HepG2 (cell line): ENCODE data around the gene GSDME. TPM values are rescaled to one million over a fixed set of nuclear protein-coding genes. Genes with fewer than 3 reads are reported as not detected.

ENCODE experiments used
- ATAC-seq: fragments of 200-7000 bp; cut with Tn5 transposase; 3 replicates; pipeline ENCODE4 v1.9.1; 2020; ENCODE audit warnings: mild to moderate bottlenecking, moderate library complexity
- BruUV-seq: library from RNA; stranded (reverse); fragments of 400-500 nt; replicated peaks from 2 replicates; lab custom pipeline; 2021; lab: Mats Ljungman, UMichigan
- CTCF ChIA-PET: fragments of 300-600 bp; formaldehyde crosslinking; extraction: SDS; loops from one replicate; lab custom pipeline; 2021; ENCODE audit warnings: low total read pairs, inconsistent platforms, low intra/inter-chr PET ratio; lab: Yijun Ruan, JAX
- POLR2A ChIA-PET: fragments of 350-600 bp; sonication (Branson Sonifier 250); formaldehyde crosslinking; loops from one replicate; lab custom pipeline; 2020; ENCODE audit warnings: antibody characterized with exemption, inconsistent platforms; lab: Yijun Ruan, JAX
- DNase-seq: peaks from one replicate; pipeline ENCODE4 v3.0.0-alpha.2; 2015; ENCODE audit warnings: low spot score
- FAIRE-seq: peaks from 3 replicates; lab custom pipeline; 2011; peaks lifted over from hg19 to GRCh38; lab: Jason Lieb, UNC
- H2AFZ ChIP-seq: one replicate; pipeline ENCODE4 v1.6.1; 2011; ENCODE audit warnings: low read length, inconsistent platforms
- H3K27ac ChIP-seq: fragments of 300-600 bp; 3 replicates; pipeline ENCODE4 v1.8.0; 2011; ENCODE audit warnings: mixed run types, mild to moderate bottlenecking, mixed read lengths, low read length, inconsistent platforms; ENCODE audit not compliant: insufficient read depth; ENCODE audit errors: extremely low read length
- H3K27me3 ChIP-seq, 2 experiments: fragments of 200-600 bp in 1 of 2; 2 replicates in 1 of 2; 3 replicates in 1 of 2; pipeline versions ENCODE4 v1.6.0 to v1.8.0; 2011; ENCODE audit warnings: low read length in 2 of 2, mild to moderate bottlenecking in 2 of 2, moderate library complexity in 2 of 2, inconsistent platforms in 1 of 2; ENCODE audit not compliant: insufficient read depth in 2 of 2, control insufficient read depth in 1 of 2
- H3K36me3 ChIP-seq, 2 experiments: fragments of 200-600 bp in 1 of 2; replicated peaks in 1 of 2; 2 replicates in 1 of 2; 3 replicates in 1 of 2; pipeline versions ENCODE4 v1.5.1 to v1.8.0; 2011; ENCODE audit warnings: low read length in 2 of 2, inconsistent platforms in 1 of 2; ENCODE audit not compliant: insufficient read depth in 2 of 2, control insufficient read depth in 1 of 2
- H3K4me1 ChIP-seq: 2 replicates; pipeline ENCODE4 v1.5.1; 2012; ENCODE audit warnings: low read length, inconsistent platforms; ENCODE audit not compliant: insufficient read depth
- H3K4me2 ChIP-seq: 2 replicates; pipeline ENCODE4 v1.6.0; 2011; ENCODE audit warnings: low read depth, low read length, inconsistent platforms
- H3K4me3 ChIP-seq, 3 experiments: fragments of 200-600 bp in 1 of 3; sonication (generic), shearing (Covaris generic) in 1 of 3; replicated peaks in 1 of 3; 2 replicates each; pipeline ENCODE4 v1.5.1; 2011 to 2016; ENCODE audit warnings: low read length in 3 of 3, inconsistent platforms in 2 of 3, low read depth in 2 of 3, mild to moderate bottlenecking in 2 of 3, control low read depth in 1 of 3, mixed read lengths in 1 of 3; ENCODE audit not compliant: insufficient read depth in 1 of 3
- H3K79me2 ChIP-seq: one replicate; pipeline ENCODE4 v1.6.1; 2011; ENCODE audit warnings: low read length, inconsistent platforms; ENCODE audit not compliant: insufficient read depth
- H3K9ac ChIP-seq: 2 replicates; pipeline ENCODE4 v1.6.0; 2011; ENCODE audit warnings: mild to moderate bottlenecking, low read depth, low read length, inconsistent platforms; ENCODE audit not compliant: insufficient read depth
- H3K9me3 ChIP-seq: 2 replicates; pipeline ENCODE4 v1.5.1; 2012; ENCODE audit warnings: mild to moderate bottlenecking, low read length
- H4K20me1 ChIP-seq: 2 replicates; pipeline ENCODE4 v1.6.0; 2011; ENCODE audit warnings: inconsistent platforms, mild to moderate bottlenecking, low read length, moderate library complexity; ENCODE audit not compliant: insufficient read depth
- BCL6 ChIP-seq: IDR thresholded peaks from 2 replicates; pipeline ENCODE4 v1.6.1; 2016; ENCODE audit warnings: missing genetic modification reagents, missing compliant biosample characterization
- CEBPB ChIP-seq: IDR thresholded peaks from 2 replicates; pipeline ENCODE4 v1.6.1; 2011; ENCODE audit warnings: low read depth, low read length, improper control_type of control experiment, borderline replicate concordance
- HMGA1 ChIP-seq: sonication (generic); formaldehyde crosslinking; conservative IDR thresholded peaks from 2 replicates; pipeline ENCODE4 v1.4.0; 2020; ENCODE audit warnings: missing genetic modification reagents
- JDP2 ChIP-seq: sonication (generic); formaldehyde crosslinking; IDR thresholded peaks from 2 replicates; pipeline ENCODE4 v1.8.1; 2022; ENCODE audit warnings: missing genetic modification reagents, borderline replicate concordance
- NCOA1 ChIP-seq: sonication (generic); formaldehyde crosslinking; IDR thresholded peaks from 2 replicates; pipeline ENCODE4 v1.9.0; 2021; ENCODE audit warnings: missing genetic modification reagents
- NFIB ChIP-seq: sonication (generic); formaldehyde crosslinking; IDR thresholded peaks from 2 replicates; pipeline ENCODE4 v1.9.0; 2021; ENCODE audit warnings: missing genetic modification reagents, mild to moderate bottlenecking, borderline replicate concordance
- SAP130 ChIP-seq: IDR thresholded peaks from 2 replicates; pipeline ENCODE4 v1.6.1; 2016; ENCODE audit warnings: low read depth
- YY1 ChIP-seq: IDR thresholded peaks from 2 replicates; pipeline ENCODE4 v1.6.1; 2011; ENCODE audit warnings: low read length, low read depth, moderate library complexity, mild to moderate bottlenecking; ENCODE audit not compliant: insufficient read depth, insufficient replicate concordance
- ZNF773 ChIP-seq: sonication (generic); formaldehyde crosslinking; IDR thresholded peaks from 2 replicates; pipeline ENCODE4 v1.4.0; 2020; ENCODE audit warnings: missing genetic modification reagents, borderline replicate concordance
- WGBS: methylation state at CpG from one replicate; pipeline ENCODE4 v1.1.6; 2017; ENCODE audit warnings: low lambda C conversion rate; 5-methylcytosine and 5-hydroxymethylcytosine counted together
- in situ Hi-C: cut with HindIII; loops from 2 replicates; pipeline ENCODE4 v1.10.0; 2017; ENCODE audit warnings: low pct_unique_long_range_greater_than_20kb; ENCODE audit not compliant: extremely low pct_ligation_motif_present
- intact Hi-C: fragments of 100-400 bp; cut with micrococcal nuclease; formaldehyde crosslinking; loops from one replicate; pipeline ENCODE4 v1.10.0; 2022; ENCODE audit not compliant: unreplicated experiment
- polyA plus RNA-seq, 8 experiments: library from polyadenylated mRNA; depleted of rRNA in 3 of 8; stranded (reverse) in 7 of 8; unstranded in 1 of 8; fragments of >200 nt; fragmentation: Illumina TruSeq in 4 of 8; extraction: Trizol in 4 of 8; gene quantifications; 2 replicates each; pipeline versions ENCODE4 v1.2.1 to v1.2.3, GENCODE V29; 2011 to 2016; ENCODE audit warnings: low read depth in 4 of 8, missing spikeins in 1 of 8, mixed read lengths in 1 of 8; ENCODE audit not compliant: insufficient read depth in 1 of 8
- total RNA-seq, 5 experiments: library from RNA; depleted of rRNA; stranded (reverse); fragments of >200 nt; fragmentation: Illumina TruSeq; extraction: Trizol; gene quantifications; 2 replicates each; pipeline ENCODE4 v1.2.3, GENCODE V29; 2016; ENCODE audit warnings: low read depth in 1 of 5
- TF ChIP-seq, protein P1 (sequence below): sonication (generic); formaldehyde crosslinking; IDR thresholded peaks from 2 replicates; pipeline ENCODE4 v1.5.1; 2020; ENCODE audit warnings: missing genetic modification reagents, mild to moderate bottlenecking, borderline replicate concordance
- TF ChIP-seq, protein P2 (sequence below): sonication (generic); formaldehyde crosslinking; IDR thresholded peaks from 2 replicates; pipeline ENCODE4 v1.5.0; 2020; ENCODE audit warnings: missing genetic modification reagents

Gene GSDME
- total and polyA plus RNA-seq, 2 of the 13 experiments (the other 11 are each of a cell fraction or from before 2014, with no cell fraction given), result 19.2 to 28.2 TPM

DNA sequence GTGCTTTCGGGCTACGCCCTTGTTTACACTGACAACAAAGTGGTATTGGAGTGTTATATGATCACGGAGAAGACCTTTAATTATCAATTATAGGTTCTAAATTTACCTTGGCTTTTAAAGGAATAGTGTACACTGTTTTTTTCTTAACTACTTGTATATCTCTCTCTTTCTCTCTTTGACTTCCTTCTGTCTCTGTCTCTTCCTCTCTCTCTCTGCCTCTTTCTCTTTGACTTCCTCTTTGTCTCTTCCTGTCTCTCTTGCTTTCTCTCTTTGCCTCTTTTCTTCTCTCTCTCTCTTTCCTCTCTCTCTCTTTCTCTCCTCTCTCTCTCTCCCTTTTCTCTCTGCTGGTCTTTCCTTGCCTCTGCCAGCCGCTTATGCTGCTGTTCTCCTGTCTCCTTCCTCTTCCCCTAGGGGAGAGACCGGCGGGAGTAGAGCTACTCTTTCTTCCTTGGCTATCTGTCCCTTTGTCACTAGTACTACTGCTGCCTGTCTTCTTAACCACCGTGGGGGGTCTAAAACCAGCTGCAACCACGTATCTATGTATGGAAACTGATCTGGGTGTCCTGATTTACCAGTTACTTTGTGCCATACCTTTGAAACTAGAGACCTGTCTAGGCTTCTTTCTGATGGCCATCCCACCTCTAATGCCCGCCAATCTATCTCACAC, 36.9 kb upstream of the GSDME start:
- CTCF ChIA-PET, result no interaction called here

DNA sequence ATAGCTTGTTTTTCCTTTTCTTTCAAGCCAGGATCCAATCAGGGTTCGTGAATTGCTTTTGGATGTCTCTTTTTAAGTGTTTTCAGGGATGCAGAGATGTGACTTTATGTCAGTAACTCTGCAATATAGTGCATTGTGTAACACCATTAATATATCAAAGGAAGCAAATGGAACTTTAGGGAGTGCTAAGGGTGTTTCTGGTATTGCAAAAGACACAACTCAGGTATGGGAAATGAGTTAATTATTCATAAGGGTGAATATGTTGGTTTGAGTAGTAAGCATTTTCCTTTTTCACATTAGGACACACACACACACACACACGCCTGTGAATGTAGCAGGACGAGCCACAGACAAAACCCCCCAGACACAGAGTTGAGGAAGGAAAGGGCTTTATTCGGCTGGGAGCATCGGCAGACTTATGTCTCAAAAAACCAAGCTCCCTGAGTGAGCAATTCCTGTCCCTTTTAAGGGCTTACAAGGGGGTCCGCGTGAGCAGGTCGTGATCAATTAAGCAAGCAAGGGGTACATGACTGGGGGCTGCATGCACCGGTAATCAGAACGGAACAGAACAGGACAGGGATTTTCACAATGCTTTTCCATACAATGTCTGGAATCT, 31.8 kb upstream of the GSDME start:
- no TSS peak for BruUV-seq
- H3K27me3 ChIP-seq, result no peaks in the 10 kb centered on the region
- H3K27ac ChIP-seq, result no peak overlapping the region
- H4K20me1 ChIP-seq, result no peaks in the 10 kb centered on the region; the same call in 1 of the 2 replicates
- FAIRE-seq (no peak), DNase-seq (no peak), ATAC-seq (no peak)
- in situ Hi-C loops, result no loop called here
- intact Hi-C loops, result no loop called here
- peaks cover 6% of the 10 kb centered on the region for H3K79me2 ChIP-seq
- H3K4me3 ChIP-seq, result no peak overlapping the region
- ChIA-PET CTCF (no interaction called here), POLR2A (no interaction called here)
- H3K4me2 ChIP-seq, result no peak overlapping the region
- TF ChIP-seq HMGA1 (no peak), NCOA1 (CRISPR knock-in tag) (no peak), ZNF773 (CRISPR knock-in tag) (no peak), YY1 (no peak), NFIB (CRISPR knock-in tag) (no peak), CEBPB (0 out of 2 replicates have a peak, but pooled peaks have one; percentile 1), JDP2 (no peak)
- TF ChIP-seq, protein P1, sequence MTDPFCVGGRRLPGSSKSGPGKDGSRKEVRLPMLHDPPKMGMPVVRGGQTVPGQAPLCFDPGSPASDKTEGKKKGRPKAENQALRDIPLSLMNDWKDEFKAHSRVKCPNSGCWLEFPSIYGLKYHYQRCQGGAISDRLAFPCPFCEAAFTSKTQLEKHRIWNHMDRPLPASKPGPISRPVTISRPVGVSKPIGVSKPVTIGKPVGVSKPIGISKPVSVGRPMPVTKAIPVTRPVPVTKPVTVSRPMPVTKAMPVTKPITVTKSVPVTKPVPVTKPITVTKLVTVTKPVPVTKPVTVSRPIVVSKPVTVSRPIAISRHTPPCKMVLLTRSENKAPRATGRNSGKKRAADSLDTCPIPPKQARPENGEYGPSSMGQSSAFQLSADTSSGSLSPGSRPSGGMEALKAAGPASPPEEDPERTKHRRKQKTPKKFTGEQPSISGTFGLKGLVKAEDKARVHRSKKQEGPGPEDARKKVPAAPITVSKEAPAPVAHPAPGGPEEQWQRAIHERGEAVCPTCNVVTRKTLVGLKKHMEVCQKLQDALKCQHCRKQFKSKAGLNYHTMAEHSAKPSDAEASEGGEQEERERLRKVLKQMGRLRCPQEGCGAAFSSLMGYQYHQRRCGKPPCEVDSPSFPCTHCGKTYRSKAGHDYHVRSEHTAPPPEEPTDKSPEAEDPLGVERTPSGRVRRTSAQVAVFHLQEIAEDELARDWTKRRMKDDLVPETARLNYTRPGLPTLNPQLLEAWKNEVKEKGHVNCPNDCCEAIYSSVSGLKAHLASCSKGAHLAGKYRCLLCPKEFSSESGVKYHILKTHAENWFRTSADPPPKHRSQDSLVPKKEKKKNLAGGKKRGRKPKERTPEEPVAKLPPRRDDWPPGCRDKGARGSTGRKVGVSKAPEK, result no peak
- TF ChIP-seq, protein P2, sequence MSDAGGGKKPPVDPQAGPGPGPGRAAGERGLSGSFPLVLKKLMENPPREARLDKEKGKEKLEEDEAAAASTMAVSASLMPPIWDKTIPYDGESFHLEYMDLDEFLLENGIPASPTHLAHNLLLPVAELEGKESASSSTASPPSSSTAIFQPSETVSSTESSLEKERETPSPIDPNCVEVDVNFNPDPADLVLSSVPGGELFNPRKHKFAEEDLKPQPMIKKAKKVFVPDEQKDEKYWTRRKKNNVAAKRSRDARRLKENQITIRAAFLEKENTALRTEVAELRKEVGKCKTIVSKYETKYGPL (CRISPR knock-in tag), result no peak
- WGBS, result 87% methylated on average over 10 of the region's 10 CpGs
- H3K4me1 ChIP-seq, result peaks cover 8% of the 10 kb centered on the region; the same call in 1 of the 2 replicates
- H2AFZ ChIP-seq, result no peak overlapping the region
- H3K9ac ChIP-seq, result no peak overlapping the region
- H3K36me3 ChIP-seq, result no peaks in the 10 kb centered on the region
- peaks cover 10% of the 10 kb centered on the region; the same call in 1 of the 2 replicates for H3K9me3 ChIP-seq

More for the DNA sequence above, 36.9 kb upstream of the GSDME start:
- WGBS, result 70% methylated on average over 9 of the region's 9 CpGs
- no TSS peak for BruUV-seq
- DNase-seq, result no peak
- POLR2A ChIA-PET, result no interaction called here
- no peaks in the 10 kb centered on the region for H3K27me3 ChIP-seq
- peak overlapping the region; percentile 52; the same call in 1 of the 2 replicates for H3K9ac ChIP-seq
- TF ChIP-seq SAP130 (CRISPR knock-in tag), result 0 out of 2 replicates have a peak, but pooled peaks have one; percentile 24
- no peak for TF ChIP-seq BCL6 (CRISPR knock-in tag)
- H3K27ac ChIP-seq, result peak overlapping the region; percentile 56
- no peak for FAIRE-seq
- peaks cover 5% of the 10 kb centered on the region; the same call in 1 of the 2 replicates for H3K9me3 ChIP-seq
- no peaks in the 10 kb centered on the region for H3K36me3 ChIP-seq
- intact Hi-C loops, result no loop called here
- no peaks in the 10 kb centered on the region for H4K20me1 ChIP-seq
- peaks cover 23% of the 10 kb centered on the region for H3K4me1 ChIP-seq
- ATAC-seq, result peak; percentile 49
- peak overlapping the region; percentile 54 for H3K4me2 ChIP-seq
- peak overlapping the region; percentile 26 to 65 (median 45); a peak in 5 of 6 replicates for H3K4me3 ChIP-seq
- peaks cover 3% of the 10 kb centered on the region for H3K79me2 ChIP-seq
- H2AFZ ChIP-seq, result no peak overlapping the region
- in situ Hi-C loops, result no loop called here
